ENCODE data around the gene MMP13. TPM values are rescaled to one million over a fixed set of nuclear protein-coding genes. Genes with fewer than 3 reads are reported as not detected.
A peak's percentile ranks its signal among the peaks of the same experiment; 100 is the strongest.

MMP13 gene
- total and polyA plus RNA-seq, 2 donors (not counting 3 experiments of a cell fraction or from before 2014, with no cell fraction given) = not detected

DNA sequence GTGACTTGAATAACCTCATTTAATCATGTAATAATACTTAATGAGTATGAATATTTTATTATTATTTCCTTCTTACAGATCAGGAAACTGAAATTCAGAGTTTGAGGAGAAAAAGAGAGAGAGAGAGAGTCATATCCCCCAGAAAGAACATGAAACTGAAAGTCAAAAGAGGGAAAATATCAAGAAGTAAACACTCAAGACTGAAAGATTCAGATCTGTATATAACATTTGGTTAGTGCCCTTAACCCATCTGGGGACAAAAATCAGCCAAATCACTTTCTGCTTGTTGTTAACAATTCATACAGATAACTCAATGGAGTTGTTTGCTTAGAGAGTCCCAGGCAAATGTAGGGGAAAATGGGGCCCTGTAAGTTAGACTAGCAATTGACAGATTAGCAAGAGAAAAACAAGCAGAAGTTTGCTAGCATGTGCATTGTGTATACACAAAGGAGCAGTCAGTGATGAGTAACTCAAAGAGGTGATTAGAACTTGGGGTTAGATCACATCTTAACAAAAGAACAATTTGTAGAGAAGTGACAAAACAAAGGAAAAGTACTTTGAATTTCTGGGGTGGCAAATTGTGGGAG, 25.9 kb upstream of the MMP13 start:
- no peaks in the 10 kb centered on the region for H3K9me3 ChIP-seq (replicated peaks; ENCODE audit: control insufficient read depth, insufficient read depth, low read length)
- DNase-seq (ENCODE audit: low read depth, low spot score) (peak; percentile 32), FAIRE-seq (no peak)
- TF ChIP-seq EZH2 (IDR thresholded peaks at IDR 0.05; ENCODE audit: borderline replicate concordance, low read depth, low read length, severe bottlenecking) = no peak
- TF ChIP-seq MAX (IDR thresholded peaks at IDR 0.05; ENCODE audit: insufficient read depth, insufficient read length) = no peak
- no peak for TF ChIP-seq GATA2 (IDR thresholded peaks at IDR 0.05; ENCODE audit: insufficient read depth, insufficient read length, low read depth, low read length)
- no peak for TF ChIP-seq POLR2A (IDR thresholded peaks at IDR 0.05; ENCODE audit: low read depth, low read length)
- TF ChIP-seq MYC (IDR thresholded peaks at IDR 0.05; ENCODE audit: low read depth, low read length) = no peak
- ChIA-PET POLR2A (interaction anchor here (0.6 kb wide), 1 partner anchor 23 kb away, joined by 3 read pairs; no protein-coding TSS in a partner anchor), CTCF (no interaction called here)
- no peak overlapping the region for H3K4me2 ChIP-seq (ENCODE audit: insufficient read depth, low read length)
- H3K9me1 ChIP-seq (replicated peaks; ENCODE audit: control insufficient read depth, extremely low read depth, insufficient read depth, low read length) = no peaks in the 10 kb centered on the region
- BruUV-seq (replicated peaks) = no TSS peak
- dilution Hi-C loops (cut with MboI; ENCODE audit: extremely low pct_ligation_motif_present, low sequenced_read_pairs) = no loop called here
- no peaks in the 10 kb centered on the region for H3K79me2 ChIP-seq (ENCODE audit: control insufficient read depth, insufficient read depth, low read length)
- H3K27me3 ChIP-seq (ENCODE audit: control insufficient read depth in 2 of 2, insufficient read depth in 2 of 2, low read length in 2 of 2) = no peaks in the 10 kb centered on the region
- intact Hi-C loops (cut with micrococcal nuclease) = no loop called here
- peaks cover under 1% of the 10 kb centered on the region for H3K4me1 ChIP-seq (ENCODE audit: control insufficient read depth, extremely low read depth, insufficient read depth, low read length)
- peak overlapping the region; percentile 87 for H2AFZ ChIP-seq (ENCODE audit: low read depth, low read length)
- H3K9ac ChIP-seq (replicated peaks; ENCODE audit: extremely low read depth, insufficient read depth, low read length) = no peak overlapping the region
- H3K4me3 ChIP-seq (replicated peaks in 1 of 3; ENCODE audit: insufficient read depth in 1 of 3, low read depth in 1 of 3, low read length in 3 of 3) = no peak overlapping the region
- H3K27ac ChIP-seq (ENCODE audit: insufficient read depth, low read depth, low read length) = no peak overlapping the region
- no peaks in the 10 kb centered on the region for H3K36me3 ChIP-seq (ENCODE audit: control insufficient read depth in 2 of 2, extremely low read depth in 1 of 2, insufficient read depth in 2 of 2, low read length in 2 of 2)
- no peaks in the 10 kb centered on the region for H4K20me1 ChIP-seq (replicated peaks; ENCODE audit: control insufficient read depth, extremely low read depth, insufficient read depth, low read length)

DNA sequence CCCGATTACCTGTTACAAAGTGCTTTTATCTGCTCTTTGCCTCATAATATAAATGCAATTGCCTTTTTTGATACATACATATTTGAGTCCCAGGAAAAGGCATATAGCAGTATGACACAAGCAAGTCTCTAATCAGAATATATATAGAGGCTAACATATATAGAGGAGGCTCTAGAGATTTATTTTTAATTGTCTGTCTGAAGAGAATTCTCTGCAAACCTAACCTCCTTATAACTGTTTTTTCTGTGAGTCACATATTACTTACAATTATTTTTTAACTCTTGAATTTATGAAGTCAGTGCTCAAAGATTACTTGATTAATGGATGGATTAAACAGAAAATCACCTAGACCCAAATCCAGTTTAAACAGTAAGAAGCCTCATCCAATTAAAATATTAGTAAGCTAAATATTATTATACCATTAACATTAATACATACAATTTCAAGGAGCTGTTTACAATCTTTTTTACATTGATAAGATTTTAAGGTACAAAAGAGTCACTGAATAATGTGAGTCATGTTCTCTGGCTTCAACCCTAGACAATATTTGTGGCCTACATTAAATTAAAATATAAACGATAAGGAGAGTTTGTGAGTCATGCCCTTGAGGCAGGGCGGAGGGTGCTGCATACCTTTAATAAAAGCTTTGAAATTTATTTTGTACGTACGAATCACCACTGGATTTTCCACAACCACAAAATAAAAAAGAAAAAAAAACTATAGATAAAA, 19.2 kb upstream of the MMP13 start:
- peak overlapping the region; percentile 72 for H3K4me2 ChIP-seq (ENCODE audit: insufficient read depth, low read length)

More for the DNA sequence above, 19.2 kb upstream of the MMP13 start:
- FAIRE-seq = peak; percentile 63
- H3K4me1 ChIP-seq (ENCODE audit: control insufficient read depth, extremely low read depth, insufficient read depth, low read length) = peaks cover 32% of the 10 kb centered on the region
- no peaks in the 10 kb centered on the region for H3K9me3 ChIP-seq (replicated peaks; ENCODE audit: control insufficient read depth, insufficient read depth, low read length)
- dilution Hi-C loops (cut with MboI; ENCODE audit: extremely low pct_ligation_motif_present, low sequenced_read_pairs) = no loop called here
- no peak overlapping the region for H2AFZ ChIP-seq (ENCODE audit: low read depth, low read length)
- peak overlapping the region; percentile 70 for H3K27ac ChIP-seq (ENCODE audit: insufficient read depth, low read depth, low read length)
- ChIA-PET CTCF (interaction anchor here (0.8 to 1.3 kb wide), 6 partner anchors 9 to 173 kb away, joined by 3 to 8 read pairs (median 4); no protein-coding TSS in a partner anchor), POLR2A (no interaction called here)
- intact Hi-C loops (cut with micrococcal nuclease) = loop anchor here (1.0 kb wide), 2 partner anchors 13 to 22 kb away; no protein-coding TSS in a partner anchor
- no peaks in the 10 kb centered on the region for H3K36me3 ChIP-seq (ENCODE audit: control insufficient read depth in 2 of 2, extremely low read depth in 1 of 2, insufficient read depth in 2 of 2, low read length in 2 of 2)
- TSS peak; percentile 48 for BruUV-seq (replicated peaks)
- H4K20me1 ChIP-seq (replicated peaks; ENCODE audit: control insufficient read depth, extremely low read depth, insufficient read depth, low read length) = no peaks in the 10 kb centered on the region
- H3K79me2 ChIP-seq (ENCODE audit: control insufficient read depth, insufficient read depth, low read length) = no peaks in the 10 kb centered on the region
- DNase-seq (ENCODE audit: low read depth, low spot score) = peak; percentile 84
- H3K4me3 ChIP-seq (replicated peaks in 1 of 3; ENCODE audit: insufficient read depth in 1 of 3, low read depth in 1 of 3, low read length in 3 of 3) = no peak overlapping the region
- H3K9ac ChIP-seq (replicated peaks; ENCODE audit: extremely low read depth, insufficient read depth, low read length) = peak overlapping the region; percentile 31
- no peaks in the 10 kb centered on the region for H3K9me1 ChIP-seq (replicated peaks; ENCODE audit: control insufficient read depth, extremely low read depth, insufficient read depth, low read length)
- TF ChIP-seq FOS (IDR thresholded peaks at IDR 0.05; ENCODE audit: borderline replicate concordance, insufficient read depth, low read length) = peak; percentile 92
- no peak for TF ChIP-seq POLR2A (IDR thresholded peaks at IDR 0.05; ENCODE audit: low read depth, low read length)
- peak; percentile 49 for TF ChIP-seq GATA2 (IDR thresholded peaks at IDR 0.05; ENCODE audit: insufficient read depth, insufficient read length, low read depth, low read length)
- TF ChIP-seq JUN (IDR thresholded peaks at IDR 0.05; ENCODE audit: borderline replicate concordance, insufficient read depth, insufficient read length, low read depth) = peak; percentile 62
- TF ChIP-seq, protein P1, sequence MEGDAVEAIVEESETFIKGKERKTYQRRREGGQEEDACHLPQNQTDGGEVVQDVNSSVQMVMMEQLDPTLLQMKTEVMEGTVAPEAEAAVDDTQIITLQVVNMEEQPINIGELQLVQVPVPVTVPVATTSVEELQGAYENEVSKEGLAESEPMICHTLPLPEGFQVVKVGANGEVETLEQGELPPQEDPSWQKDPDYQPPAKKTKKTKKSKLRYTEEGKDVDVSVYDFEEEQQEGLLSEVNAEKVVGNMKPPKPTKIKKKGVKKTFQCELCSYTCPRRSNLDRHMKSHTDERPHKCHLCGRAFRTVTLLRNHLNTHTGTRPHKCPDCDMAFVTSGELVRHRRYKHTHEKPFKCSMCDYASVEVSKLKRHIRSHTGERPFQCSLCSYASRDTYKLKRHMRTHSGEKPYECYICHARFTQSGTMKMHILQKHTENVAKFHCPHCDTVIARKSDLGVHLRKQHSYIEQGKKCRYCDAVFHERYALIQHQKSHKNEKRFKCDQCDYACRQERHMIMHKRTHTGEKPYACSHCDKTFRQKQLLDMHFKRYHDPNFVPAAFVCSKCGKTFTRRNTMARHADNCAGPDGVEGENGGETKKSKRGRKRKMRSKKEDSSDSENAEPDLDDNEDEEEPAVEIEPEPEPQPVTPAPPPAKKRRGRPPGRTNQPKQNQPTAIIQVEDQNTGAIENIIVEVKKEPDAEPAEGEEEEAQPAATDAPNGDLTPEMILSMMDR (IDR thresholded peaks at IDR 0.05; ENCODE audit: extremely low read depth in 1 of 2, insufficient read depth in 1 of 2, low read depth in 1 of 2, low read length in 2 of 2) = no peak
- no peak for TF ChIP-seq EZH2 (IDR thresholded peaks at IDR 0.05; ENCODE audit: borderline replicate concordance, low read depth, low read length, severe bottlenecking)
- TF ChIP-seq POLR2AphosphoS5 (IDR thresholded peaks at IDR 0.05; ENCODE audit: insufficient read depth, low read depth, low read length) = no peak
- no peaks in the 10 kb centered on the region for H3K27me3 ChIP-seq (ENCODE audit: control insufficient read depth in 2 of 2, insufficient read depth in 2 of 2, low read length in 2 of 2)

Data from endothelial cell of umbilical vein (primary cell).